ENCODE results near the gene IRGQ. TPM values are rescaled to one million over a fixed set of nuclear protein-coding genes. Genes with fewer than 3 reads are reported as not detected.

IRGQ gene
- total RNA-seq, 1 donor from 2014 or later = 105 TPM

DNA sequence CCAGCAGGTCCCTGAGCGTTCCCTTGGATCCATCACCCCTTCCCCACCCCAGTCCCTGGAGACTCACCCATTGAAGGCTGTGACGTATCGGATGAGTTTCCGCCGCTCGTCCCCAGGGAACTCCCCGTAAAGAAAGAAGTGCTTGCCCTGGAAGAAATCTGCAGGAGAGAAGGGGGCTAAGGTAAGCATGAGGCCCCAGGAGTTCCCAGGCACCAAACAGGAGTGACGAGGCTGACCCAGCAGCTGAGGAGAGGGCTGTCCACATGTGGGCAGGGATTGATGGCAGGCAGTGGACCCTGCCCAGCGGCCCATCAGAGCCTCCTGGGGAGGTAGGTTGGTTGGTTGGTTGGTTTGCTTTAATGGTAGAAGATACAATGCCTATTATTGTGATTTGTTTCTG lies 51.9 kb downstream of the IRGQ start:
- DNase-seq = no peak

- no peak for DNase-seq
Observed at GRCh38 chr19:43541920-43542650, 53.8 kb downstream of the IRGQ start.

DNA sequence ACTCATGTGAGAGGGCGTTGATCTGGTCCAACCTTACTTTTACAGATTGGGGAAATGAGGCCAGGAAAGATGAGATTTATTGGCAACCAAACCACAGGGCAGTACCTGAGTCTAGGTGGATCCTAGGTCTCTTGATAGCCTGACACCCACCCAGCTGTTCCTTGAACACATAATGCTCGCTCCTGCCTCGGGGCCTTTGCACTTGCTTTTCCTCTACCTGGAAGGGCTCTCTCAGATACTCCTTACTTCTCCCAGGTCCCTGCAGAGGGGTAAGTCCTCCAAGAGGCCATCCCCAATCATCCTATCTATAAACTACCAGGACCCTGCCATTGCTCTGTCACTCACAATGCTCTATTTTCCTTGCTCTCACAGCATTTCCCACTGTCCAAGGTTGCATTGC lies 55.6 kb downstream of the IRGQ start:
- DNase-seq = no peak

DNA sequence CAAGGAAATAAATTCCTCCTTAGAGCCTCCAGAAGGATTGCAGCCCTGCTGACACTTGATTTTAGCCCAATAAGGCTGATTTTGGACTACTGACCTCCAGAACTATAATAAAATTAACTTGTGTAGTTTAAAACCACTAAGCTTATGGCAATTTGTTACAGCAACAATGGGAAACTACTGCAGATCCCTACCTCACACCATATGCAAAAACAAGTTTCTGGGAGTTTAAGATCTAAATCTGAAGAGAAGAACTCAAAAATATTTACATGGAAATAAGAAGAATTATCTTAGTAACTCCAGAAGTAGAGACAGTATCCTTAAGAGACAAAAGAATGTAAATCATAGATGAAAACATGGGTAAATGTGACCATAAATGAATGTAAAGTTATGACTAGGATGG lies 57.0 kb downstream of the IRGQ start:
- no peak for DNase-seq

GRCh38 chr19:43534816-43535761 lies 60.8 kb downstream of the IRGQ start:
- DNase-seq = peak; percentile 32

Other genes starting within 250 kb of the IRGQ start
- 2.3 TPM for gene CD177, start 242.4 kb downstream of the IRGQ start, total RNA-seq
- not detected for gene TEX101, start 181.2 kb downstream of the IRGQ start, total RNA-seq
- gene LYPD3, start 130.5 kb downstream of the IRGQ start, total RNA-seq = not detected
- gene PHLDB3, start 91.4 kb downstream of the IRGQ start, total RNA-seq = 2.8 TPM
- gene ETHE1, start 68.9 kb downstream of the IRGQ start, total RNA-seq = 16.8 TPM
- gene ZNF575, start 62.9 kb downstream of the IRGQ start, total RNA-seq = 0.62 TPM
- gene XRCC1, start 20.6 kb downstream of the IRGQ start, total RNA-seq = 12.8 TPM
- gene PINLYP, start 20.3 kb downstream of the IRGQ start, total RNA-seq = 13.3 TPM
- gene ZNF576, start 461 bp upstream of the IRGQ start, total RNA-seq = 5.1 TPM
- not detected for gene SRRM5, start 16.0 kb upstream of the IRGQ start, total RNA-seq
- gene ZNF428, start 23.5 kb upstream of the IRGQ start, total RNA-seq = 111 TPM
- 98.4 TPM for gene CADM4, start 43.7 kb upstream of the IRGQ start, total RNA-seq
- 5.8 TPM for gene PLAUR, start 74.0 kb upstream of the IRGQ start, total RNA-seq
- not detected for gene IRGC, start 119.9 kb upstream of the IRGQ start, total RNA-seq
- gene SMG9, start 158.8 kb upstream of the IRGQ start, total RNA-seq = 6.4 TPM
- 0.16 TPM for gene KCNN4, start 184.8 kb upstream of the IRGQ start, total RNA-seq
- gene LYPD5, start 206.3 kb upstream of the IRGQ start, total RNA-seq = 1.6 TPM
- gene ZNF283, start 231.2 kb upstream of the IRGQ start, total RNA-seq = 44.8 TPM

Data from occipital lobe (tissue), 2 donors.